Nephron progenitor cell (in vitro differentiated cells): ENCODE results near the gene PLXNA1.

Experiments used
- DNase-seq: peaks from one replicate; pipeline ENCODE4 v3.0.0; 2021
- H3K27ac Mint-ChIP-seq: 2 replicates; pipeline ENCODE4 v1.8.0; 2021; ENCODE audit warnings: mild to moderate bottlenecking, moderate library complexity, mixed read lengths
- H3K27me3 Mint-ChIP-seq: 2 replicates; pipeline ENCODE4 v1.8.0; 2021; ENCODE audit warnings: mild to moderate bottlenecking, low read depth, mixed read lengths; ENCODE audit not compliant: poor library complexity
- H3K36me3 Mint-ChIP-seq: 2 replicates; pipeline ENCODE4 v1.8.0; 2021; ENCODE audit warnings: low read depth, mixed read lengths
- H3K4me1 Mint-ChIP-seq: 2 replicates; pipeline ENCODE4 v1.8.0; 2021; ENCODE audit warnings: mixed read lengths
- H3K4me3 Mint-ChIP-seq: 2 replicates; pipeline ENCODE4 v1.8.0; 2021; ENCODE audit warnings: mild to moderate bottlenecking, moderate library complexity, mixed read lengths
- H3K9me3 Mint-ChIP-seq: 2 replicates; pipeline ENCODE4 v1.8.0; 2021; ENCODE audit warnings: mild to moderate bottlenecking, moderate library complexity, mixed read lengths
- TF ChIP-seq, protein P1 (sequence below): fragments of 200-600 bp; sonication (generic); IDR thresholded peaks from 2 replicates; pipeline ENCODE4 v1.5.0; 2021; ENCODE audit warnings: antibody characterized with exemption

The PLXNA1 gene

DNA sequence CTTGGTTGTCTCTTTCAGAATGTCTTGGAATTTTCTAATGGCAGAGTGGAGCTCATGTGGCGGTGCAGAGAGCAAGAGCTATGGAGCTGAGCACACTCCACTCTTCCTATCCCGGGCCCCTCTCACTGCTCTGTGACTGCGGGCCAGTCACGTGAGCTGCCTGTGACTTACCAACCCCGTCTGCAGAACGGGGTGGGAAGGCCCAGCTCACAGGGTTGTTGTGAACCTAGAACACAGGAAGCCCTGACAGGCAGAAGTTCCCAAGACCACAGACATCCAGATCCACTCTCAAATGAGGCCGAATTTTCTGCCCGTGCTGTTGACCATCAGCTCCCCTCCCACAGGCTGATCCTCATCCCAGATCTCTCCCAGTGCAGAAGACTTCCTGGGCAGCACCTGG lies 35.5 kb upstream of the PLXNA1 start:
- TF ChIP-seq, protein P1, sequence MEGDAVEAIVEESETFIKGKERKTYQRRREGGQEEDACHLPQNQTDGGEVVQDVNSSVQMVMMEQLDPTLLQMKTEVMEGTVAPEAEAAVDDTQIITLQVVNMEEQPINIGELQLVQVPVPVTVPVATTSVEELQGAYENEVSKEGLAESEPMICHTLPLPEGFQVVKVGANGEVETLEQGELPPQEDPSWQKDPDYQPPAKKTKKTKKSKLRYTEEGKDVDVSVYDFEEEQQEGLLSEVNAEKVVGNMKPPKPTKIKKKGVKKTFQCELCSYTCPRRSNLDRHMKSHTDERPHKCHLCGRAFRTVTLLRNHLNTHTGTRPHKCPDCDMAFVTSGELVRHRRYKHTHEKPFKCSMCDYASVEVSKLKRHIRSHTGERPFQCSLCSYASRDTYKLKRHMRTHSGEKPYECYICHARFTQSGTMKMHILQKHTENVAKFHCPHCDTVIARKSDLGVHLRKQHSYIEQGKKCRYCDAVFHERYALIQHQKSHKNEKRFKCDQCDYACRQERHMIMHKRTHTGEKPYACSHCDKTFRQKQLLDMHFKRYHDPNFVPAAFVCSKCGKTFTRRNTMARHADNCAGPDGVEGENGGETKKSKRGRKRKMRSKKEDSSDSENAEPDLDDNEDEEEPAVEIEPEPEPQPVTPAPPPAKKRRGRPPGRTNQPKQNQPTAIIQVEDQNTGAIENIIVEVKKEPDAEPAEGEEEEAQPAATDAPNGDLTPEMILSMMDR, result no peak
- H3K9me3 Mint-ChIP-seq, result no peaks in the 10 kb centered on the region
- H3K27me3 Mint-ChIP-seq, result peaks cover 2% of the 10 kb centered on the region
- H3K4me1 Mint-ChIP-seq, result peaks cover 12% of the 10 kb centered on the region
- no peak overlapping the region for H3K4me3 Mint-ChIP-seq
- H3K36me3 Mint-ChIP-seq, result no peaks in the 10 kb centered on the region
- DNase-seq, result no peak
- H3K27ac Mint-ChIP-seq, result no peak overlapping the region

DNA sequence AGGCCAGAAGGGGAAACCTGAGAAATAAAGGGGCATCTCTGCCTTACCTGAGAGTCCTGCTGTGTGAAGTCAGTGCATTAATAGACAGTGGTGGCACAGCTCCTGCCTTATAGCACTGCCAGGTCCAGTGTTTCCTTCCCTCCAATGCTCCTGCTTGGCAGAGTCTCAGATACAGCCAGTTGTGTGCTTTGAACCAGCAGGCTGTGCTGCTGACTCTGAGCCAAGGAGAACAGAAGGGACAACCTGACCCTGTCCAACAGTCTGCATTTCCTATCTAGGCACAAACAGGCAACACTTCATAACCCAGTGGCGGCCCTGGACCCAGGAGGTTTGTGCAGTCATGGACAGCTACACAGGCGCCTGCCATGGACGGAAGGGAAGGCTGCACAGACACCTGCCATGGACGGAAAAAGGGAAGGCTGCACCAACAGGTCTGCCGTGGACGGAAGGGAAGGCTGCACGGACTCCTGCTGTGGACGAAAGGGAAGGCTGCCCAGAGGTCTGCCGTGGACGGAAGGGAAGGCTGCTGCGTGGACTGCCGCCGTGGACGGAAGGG lies 33.9 kb upstream of the PLXNA1 start:
- Mint-ChIP-seq H3K4me3 (no peak overlapping the region), H3K4me1 (peaks cover 12% of the 10 kb centered on the region)

DNA sequence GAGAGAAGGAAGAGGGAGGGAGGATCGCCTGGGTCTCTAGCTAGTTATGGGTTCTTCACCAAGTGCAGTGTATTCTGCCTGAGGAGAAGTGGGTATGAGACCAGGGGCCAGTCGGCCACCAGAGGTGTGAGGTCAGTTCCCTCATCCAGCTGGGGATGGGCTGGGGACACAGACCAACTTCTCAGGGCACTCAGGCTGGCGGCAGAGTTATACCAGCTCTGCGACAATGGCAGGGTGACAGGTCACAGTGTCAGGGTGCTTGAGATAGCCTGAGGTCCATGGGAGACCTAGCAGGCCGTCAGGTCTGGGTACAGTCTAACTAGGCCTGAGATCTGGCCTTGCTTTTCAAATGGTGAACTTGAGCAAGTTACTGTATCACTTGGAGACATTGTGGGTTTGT lies 31.4 kb upstream of the PLXNA1 start:
- H3K4me3 Mint-ChIP-seq, result no peak overlapping the region
- no peak overlapping the region for H3K27ac Mint-ChIP-seq
- DNase-seq, result no peak
- H3K27me3 Mint-ChIP-seq, result peaks cover 6% of the 10 kb centered on the region
- peaks cover 8% of the 10 kb centered on the region for H3K4me1 Mint-ChIP-seq
- no peaks in the 10 kb centered on the region for H3K36me3 Mint-ChIP-seq
- no peaks in the 10 kb centered on the region for H3K9me3 Mint-ChIP-seq
- TF ChIP-seq, protein P1, result no peak

More for the DNA sequence above, 33.9 kb upstream of the PLXNA1 start:
- Mint-ChIP-seq H3K36me3 (no peaks in the 10 kb centered on the region), H3K9me3 (no peaks in the 10 kb centered on the region), H3K27ac (no peak overlapping the region), H3K27me3 (peaks cover 2% of the 10 kb centered on the region)
- TF ChIP-seq, protein P1, result no peak
- no peak for DNase-seq

DNA sequence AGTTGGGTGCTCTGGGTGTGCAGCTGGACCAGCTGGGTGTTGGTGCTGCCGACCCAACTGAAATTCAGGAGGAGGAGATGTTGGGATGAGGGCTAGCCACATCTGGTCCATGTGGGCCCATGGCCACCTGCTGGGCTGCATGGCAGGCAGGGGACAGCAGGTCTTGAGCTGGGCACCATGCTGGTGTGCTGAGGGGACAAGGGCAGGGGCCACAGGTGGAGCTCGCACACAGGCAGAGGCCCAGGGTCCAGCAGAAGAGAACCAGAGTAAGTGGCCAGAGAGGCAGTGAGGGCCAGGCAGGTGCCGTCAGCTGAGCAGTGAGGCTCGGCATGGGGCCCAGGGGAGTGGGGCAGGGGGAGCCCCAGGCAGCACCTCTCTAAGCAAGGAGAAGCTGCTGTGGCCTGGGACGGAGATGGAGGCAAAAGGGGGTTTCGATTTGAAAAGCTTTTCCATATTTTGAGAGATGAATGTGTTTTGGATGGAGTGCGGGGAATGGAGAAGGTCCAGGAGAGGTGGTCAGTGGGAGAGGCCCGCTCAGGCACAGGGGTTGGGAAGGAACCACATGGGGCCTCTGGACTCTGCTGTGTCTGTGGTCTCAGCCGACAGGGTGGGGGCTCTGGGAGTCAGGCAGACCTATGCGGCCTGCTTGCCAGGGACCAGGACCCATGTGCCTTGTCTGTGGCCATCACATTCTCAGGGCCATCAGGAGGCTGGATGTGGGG lies 30.5 kb upstream of the PLXNA1 start:
- Mint-ChIP-seq H3K4me3 (no peak overlapping the region), H3K9me3 (no peaks in the 10 kb centered on the region), H3K27ac (no peak overlapping the region), H3K27me3 (peaks cover 6% of the 10 kb centered on the region), H3K4me1 (peaks cover 5% of the 10 kb centered on the region), H3K36me3 (no peaks in the 10 kb centered on the region)
- TF ChIP-seq, protein P1, result no peak
- no peak for DNase-seq

DNA sequence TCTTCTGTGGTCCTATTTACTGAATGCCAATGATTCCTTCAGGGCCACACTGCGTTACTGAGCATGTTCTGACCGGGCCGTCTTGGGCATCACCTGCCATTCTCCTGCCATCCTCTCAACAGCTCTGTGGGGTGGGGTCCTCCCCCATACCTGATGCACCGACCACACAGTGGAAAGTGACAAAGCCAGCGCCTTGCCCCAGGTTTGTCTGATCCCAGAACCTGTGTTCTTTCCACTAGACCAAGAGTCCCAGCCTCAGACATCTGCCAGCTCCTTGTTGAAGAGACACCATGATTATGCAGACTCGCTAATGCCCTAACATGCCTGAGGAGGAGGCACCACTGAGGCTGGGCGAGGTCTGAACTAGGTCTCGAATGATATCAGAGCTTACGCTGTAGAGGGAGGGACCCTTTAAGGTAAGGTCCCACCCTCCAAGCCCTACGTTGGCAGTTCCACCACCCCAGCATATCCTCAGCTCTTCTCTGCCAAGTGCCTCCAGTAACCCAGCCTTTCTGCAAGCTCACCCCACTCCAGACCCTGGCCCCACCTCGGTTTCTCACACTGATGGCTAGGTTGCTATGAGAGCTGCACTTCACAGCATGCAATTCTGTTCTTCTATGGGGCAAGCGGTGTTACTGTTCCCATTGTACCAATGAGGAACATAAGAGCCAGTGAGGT lies 29.8 kb upstream of the PLXNA1 start:
- peaks cover 5% of the 10 kb centered on the region for H3K4me1 Mint-ChIP-seq
- no peaks in the 10 kb centered on the region for H3K9me3 Mint-ChIP-seq
- no peak overlapping the region for H3K4me3 Mint-ChIP-seq
- peaks cover 6% of the 10 kb centered on the region for H3K27me3 Mint-ChIP-seq
- no peak overlapping the region for H3K27ac Mint-ChIP-seq
- H3K36me3 Mint-ChIP-seq, result no peaks in the 10 kb centered on the region
- TF ChIP-seq, protein P1, result no peak
- no peak for DNase-seq
